Colonic mucosa (tissue), 4 donors: Measurements from ENCODE around the gene POU5F2. TPM values are rescaled to one million over a fixed set of nuclear protein-coding genes. Genes with fewer than 3 reads are reported as not detected.

ENCODE experiments used
- DNase-seq: peaks from one replicate; pipeline ENCODE4 v3.0.0-alpha.2; 2020
- H3K27ac ChIP-seq: fragments of 200-600 bp; one replicate; pipeline ENCODE4 v1.8.0; 2021
- H3K27me3 ChIP-seq: fragments of 200-600 bp; one replicate; pipeline ENCODE4 v1.8.0; 2021
- H3K36me3 ChIP-seq: fragments of 200-600 bp; one replicate; pipeline ENCODE4 v1.8.0; 2021
- H3K4me1 ChIP-seq: fragments of 200-600 bp; one replicate; pipeline ENCODE4 v1.8.0; 2021; ENCODE audit warnings: mild to moderate bottlenecking
- H3K4me3 ChIP-seq: fragments of 200-600 bp; one replicate; pipeline ENCODE4 v1.8.0; 2021
- H3K9ac ChIP-seq, 2 donors: one replicate each; pipeline ENCODE4 v1.7.0; 2013; ENCODE audit warnings: control low read depth in 2 of 2, low read depth in 2 of 2, low read length in 2 of 2
- H3K9me3 ChIP-seq: fragments of 200-600 bp; one replicate; pipeline ENCODE4 v1.8.0; 2021
- CTCF ChIP-seq: fragments of 200-600 bp; IDR thresholded peaks from one replicate; pipeline ENCODE4 v1.8.0; 2022; ENCODE audit warnings: antibody characterized with exemption, mild to moderate bottlenecking
- intact Hi-C: fragments of 100-400 bp; cut with DNase I; formaldehyde crosslinking; loops from one replicate; pipeline ENCODE4 v1.14.1; 2022
- total RNA-seq, 2 donors: library from RNA; stranded (reverse); fragmentation: NEBNext Ultra II Directional in 1 of 2; extraction: Animal tissue kit (Norgen Biotek cat#: 25700) in 1 of 2; gene quantifications; one replicate each; pipeline ENCODE4 v1.2.1, GENCODE V29; 2021
- donor health status: healthy.
- donor health status: DM: no; HTN: no; CAD: no.
- donor health status: DM: no; HTN: no; CAD: no.

POU5F2 gene
- under 1 TPM; 0.37 to 0.94 TPM for total RNA-seq

- no peak for DNase-seq
- intact Hi-C loops = no loop called here
- H3K27me3 ChIP-seq = no peaks in the 10 kb centered on the region
- H3K27ac ChIP-seq = no peak within 1 kb of the TSS
- H3K9ac ChIP-seq = no peak within 1 kb of the TSS
- H3K9me3 ChIP-seq = no peaks in the 10 kb centered on the region
- no peak within 1 kb of the TSS for H3K4me3 ChIP-seq
- no peaks in the 10 kb centered on the region for H3K4me1 ChIP-seq
- no peak for TF ChIP-seq CTCF
- no peaks in the 10 kb centered on the region for H3K36me3 ChIP-seq
Observed at GRCh38 chr5:93741136-93741811, at the start of gene POU5F2. TSS of gene POU5F2 (minus strand) at chr5:93741600. CDS start at chr5:93741563, 37 bp downstream.

- Histone ChIP-seq H3K9me3 (no peaks in the 10 kb centered on the region), H3K36me3 (no peaks in the 10 kb centered on the region), H3K9ac (no peak overlapping the region), H3K27me3 (no peaks in the 10 kb centered on the region), H3K4me3 (no peak overlapping the region), H3K27ac (no peak overlapping the region), H3K4me1 (no peaks in the 10 kb centered on the region)
- intact Hi-C loops = no loop called here
- no peak for TF ChIP-seq CTCF
- no peak for DNase-seq
Observed at GRCh38 chr5:93790401-93790800, 49.0 kb upstream of the POU5F2 start.

- H3K27me3 ChIP-seq = no peaks in the 10 kb centered on the region
- no peaks in the 10 kb centered on the region for H3K9me3 ChIP-seq
- no peak for TF ChIP-seq CTCF
- no peak for DNase-seq
- no peaks in the 10 kb centered on the region for H3K4me1 ChIP-seq
- H3K27ac ChIP-seq = no peak overlapping the region
- no peak overlapping the region for H3K9ac ChIP-seq
- H3K4me3 ChIP-seq = no peak overlapping the region
- intact Hi-C loops = no loop called here
- H3K36me3 ChIP-seq = no peaks in the 10 kb centered on the region
Observed at GRCh38 chr5:93789173-93790067, 48.0 kb upstream of the POU5F2 start.

- DNase-seq = no peak
- no peak overlapping the region for H3K9ac ChIP-seq
- intact Hi-C loops = no loop called here
- no peaks in the 10 kb centered on the region for H3K4me1 ChIP-seq
- H3K27ac ChIP-seq = no peak overlapping the region
- no peak for TF ChIP-seq CTCF
- no peak overlapping the region for H3K4me3 ChIP-seq
- no peaks in the 10 kb centered on the region for H3K9me3 ChIP-seq
- no peaks in the 10 kb centered on the region for H3K36me3 ChIP-seq
- H3K27me3 ChIP-seq = no peaks in the 10 kb centered on the region
Observed at GRCh38 chr5:93787598-93787997, 46.2 kb upstream of the POU5F2 start.

- H3K4me3 ChIP-seq = no peak overlapping the region
- H3K27me3 ChIP-seq = no peaks in the 10 kb centered on the region
- no peak for TF ChIP-seq CTCF
- DNase-seq = no peak
- no peak overlapping the region for H3K27ac ChIP-seq
- H3K36me3 ChIP-seq = no peaks in the 10 kb centered on the region
- H3K4me1 ChIP-seq = no peaks in the 10 kb centered on the region
- H3K9ac ChIP-seq = no peak overlapping the region
- H3K9me3 ChIP-seq = no peaks in the 10 kb centered on the region
- intact Hi-C loops = no loop called here
Observed at GRCh38 chr5:93785475-93785874, 44.1 kb upstream of the POU5F2 start.
